Keratinocyte (primary cell): ENCODE data around the gene OXNAD1.

ENCODE experiments used
- CTCF ChIP-seq, 3 experiments: IDR thresholded peaks in 1 of 3; conservative IDR thresholded peaks in 1 of 3; optimal IDR thresholded peaks in 1 of 3; 2 replicates in 2 of 3; 3 replicates in 1 of 3; pipeline versions ENCODE3 to v1.5.1; 2011; ENCODE audit warnings: low read length in 3 of 3, mild to moderate bottlenecking in 3 of 3, moderate library complexity in 2 of 3, control low read depth in 1 of 3, inconsistent platforms in 1 of 3; ENCODE audit not compliant: insufficient read depth in 2 of 3; ENCODE audit errors: extremely low read depth in 1 of 3
- EZH2 ChIP-seq: IDR thresholded peaks from one replicate; pipeline ENCODE4 v1.6.1; 2012; ENCODE audit warnings: inconsistent platforms, mild to moderate bottlenecking, low read length, moderate library complexity

GRCh38 chr3:16323737-16324136 lies 58.7 kb downstream of the OXNAD1 start:
- TF ChIP-seq EZH2, result no peak
- no peak for TF ChIP-seq CTCF (optimal IDR thresholded peaks at IDR 0.05 in 1 of 3, IDR thresholded peaks at IDR 0.05 in 1 of 3, conservative IDR thresholded peaks at IDR 0.05 in 1 of 3; ENCODE audit: extremely low read depth in 1 of 3, insufficient read depth in 2 of 3, low read length in 3 of 3)
